GM18508 (cell line): Measurements from ENCODE around the gene PYGB.

Experiments
- ATAC-seq: cut with Tn5 transposase; IDR thresholded peaks from one replicate; pipeline ENCODE4 v1.9.1; 2021; ENCODE audit warnings: moderate number of reproducible peaks; ENCODE audit not compliant: insufficient read depth, unreplicated experiment

Gene PYGB

DNA sequence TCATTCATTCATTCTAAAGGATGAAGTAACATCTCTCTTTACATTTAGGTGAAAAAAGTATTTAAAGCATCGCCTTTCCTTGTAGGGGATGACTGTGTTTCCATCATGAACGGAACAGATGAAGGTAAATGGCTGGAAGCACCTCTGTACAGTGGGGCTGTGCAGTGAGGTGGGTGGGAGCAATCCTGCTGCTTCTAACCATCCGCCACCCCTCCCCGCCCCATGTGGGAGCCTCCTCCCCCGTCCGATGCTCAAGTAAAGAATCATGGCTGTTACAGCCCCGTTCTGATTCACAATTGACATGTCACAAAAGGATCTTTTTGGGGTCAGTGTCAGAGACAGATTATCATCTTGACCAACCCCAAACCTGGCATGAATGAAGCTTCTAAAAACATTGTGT is 33.1 kb upstream of the PYGB start:
- ATAC-seq, result no peak

DNA sequence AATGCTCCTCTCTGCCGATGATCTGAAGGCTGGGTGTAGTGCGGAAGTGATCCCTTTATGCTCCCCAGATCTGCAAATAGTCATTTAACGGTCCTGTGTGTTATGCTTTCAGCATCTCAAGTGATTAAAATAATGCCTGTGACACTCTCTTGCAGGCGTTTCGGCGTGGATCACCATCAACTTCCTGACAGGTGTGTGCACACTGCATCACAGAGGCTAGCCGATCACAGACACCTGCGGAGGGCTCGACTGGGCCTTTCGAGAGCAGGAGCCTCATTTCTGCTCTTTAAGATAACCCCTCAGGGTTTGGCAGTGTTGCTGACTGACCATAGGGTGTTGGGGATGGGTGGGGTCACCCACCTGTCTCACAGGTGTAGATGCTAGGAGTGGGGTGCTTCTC is 32.4 kb upstream of the PYGB start:
- no peak for ATAC-seq

DNA sequence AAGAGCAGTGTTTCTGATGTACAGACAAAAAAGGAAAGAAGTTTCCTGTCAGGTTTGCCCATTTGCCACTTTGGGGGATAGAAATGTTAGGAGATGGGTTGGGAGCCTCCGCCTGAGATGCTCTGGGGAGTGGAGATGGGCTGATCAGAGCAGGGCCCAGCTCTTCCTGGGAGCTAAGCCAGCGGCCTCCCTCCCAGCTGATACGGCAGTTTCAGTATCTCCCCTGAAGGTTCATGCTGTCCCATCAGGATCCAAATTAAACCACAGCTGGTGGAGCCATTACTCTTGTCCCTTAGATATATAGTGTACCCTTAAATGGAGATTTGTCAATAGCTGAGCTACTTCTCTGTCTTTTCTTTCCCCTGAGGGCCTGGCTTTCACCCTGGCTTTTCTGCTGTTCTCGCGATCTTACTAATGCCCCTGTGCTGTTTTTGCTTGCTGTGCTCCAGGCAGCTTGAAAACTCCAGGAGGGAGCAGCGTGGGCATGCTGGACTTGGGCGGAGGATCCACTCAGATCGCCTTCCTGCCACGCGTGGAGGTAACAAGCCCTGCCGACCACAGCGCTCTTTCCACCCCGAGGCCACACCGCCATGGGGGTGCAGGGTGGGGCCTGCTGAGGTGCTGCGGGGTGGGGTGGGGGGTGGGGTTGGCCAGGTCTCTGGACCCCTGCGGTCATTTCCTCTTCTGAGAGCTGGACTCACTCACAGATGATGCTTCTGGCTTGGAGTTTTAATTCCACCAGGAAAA is 31.5 kb upstream of the PYGB start:
- ATAC-seq, result no peak

- no peak for ATAC-seq
Measured at GRCh38 chr20:25217161-25218108, 30.4 kb upstream of the PYGB start.

- no peak for ATAC-seq
Measured at GRCh38 chr20:25218109-25218486, 29.8 kb upstream of the PYGB start.

- ATAC-seq, result no peak
Measured at GRCh38 chr20:25218492-25218891, 29.4 kb upstream of the PYGB start.

- ATAC-seq, result no peak
Measured at GRCh38 chr20:25219365-25219764, 28.5 kb upstream of the PYGB start.

GRCh38 chr20:25220021-25220730 is 27.7 kb upstream of the PYGB start:
- no peak for ATAC-seq

DNA sequence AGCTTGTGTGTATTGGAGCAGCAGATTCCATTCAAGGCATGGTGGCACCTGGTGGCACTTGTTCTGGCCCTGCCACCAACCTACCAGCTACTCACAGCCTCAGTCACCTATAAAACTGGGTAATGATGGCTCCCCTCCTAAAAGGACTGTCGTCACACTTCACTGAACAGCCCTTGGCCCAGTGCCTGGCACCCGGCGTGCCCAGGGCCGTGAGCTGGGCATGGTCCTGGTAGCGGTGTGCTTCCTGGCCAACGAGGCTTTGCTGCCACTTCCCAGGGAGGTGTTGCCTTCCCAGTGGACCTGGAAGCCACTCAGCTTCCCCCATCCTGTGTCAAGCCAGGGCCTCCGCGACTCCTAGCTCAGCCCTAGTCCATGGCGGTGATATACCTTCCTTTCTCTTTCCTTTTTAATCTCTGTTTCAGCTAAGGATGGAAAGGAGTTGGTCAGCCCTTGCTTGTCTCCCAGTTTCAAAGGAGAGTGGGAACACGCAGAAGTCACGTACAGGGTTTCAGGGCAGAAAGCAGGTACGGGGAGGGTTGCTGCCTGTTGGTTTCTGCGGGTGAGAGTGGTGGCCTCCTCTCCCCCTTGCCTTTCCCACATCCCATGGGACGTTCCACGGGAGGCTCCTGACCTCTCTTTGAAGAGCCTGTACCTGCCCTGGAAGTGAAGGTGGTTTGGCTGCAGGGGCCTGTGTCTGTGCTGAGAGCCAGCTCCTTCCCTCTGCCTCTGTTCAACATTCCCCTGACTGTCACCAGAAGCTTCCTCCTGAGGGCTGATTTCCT is 26.9 kb upstream of the PYGB start:
- ATAC-seq, result no peak

DNA sequence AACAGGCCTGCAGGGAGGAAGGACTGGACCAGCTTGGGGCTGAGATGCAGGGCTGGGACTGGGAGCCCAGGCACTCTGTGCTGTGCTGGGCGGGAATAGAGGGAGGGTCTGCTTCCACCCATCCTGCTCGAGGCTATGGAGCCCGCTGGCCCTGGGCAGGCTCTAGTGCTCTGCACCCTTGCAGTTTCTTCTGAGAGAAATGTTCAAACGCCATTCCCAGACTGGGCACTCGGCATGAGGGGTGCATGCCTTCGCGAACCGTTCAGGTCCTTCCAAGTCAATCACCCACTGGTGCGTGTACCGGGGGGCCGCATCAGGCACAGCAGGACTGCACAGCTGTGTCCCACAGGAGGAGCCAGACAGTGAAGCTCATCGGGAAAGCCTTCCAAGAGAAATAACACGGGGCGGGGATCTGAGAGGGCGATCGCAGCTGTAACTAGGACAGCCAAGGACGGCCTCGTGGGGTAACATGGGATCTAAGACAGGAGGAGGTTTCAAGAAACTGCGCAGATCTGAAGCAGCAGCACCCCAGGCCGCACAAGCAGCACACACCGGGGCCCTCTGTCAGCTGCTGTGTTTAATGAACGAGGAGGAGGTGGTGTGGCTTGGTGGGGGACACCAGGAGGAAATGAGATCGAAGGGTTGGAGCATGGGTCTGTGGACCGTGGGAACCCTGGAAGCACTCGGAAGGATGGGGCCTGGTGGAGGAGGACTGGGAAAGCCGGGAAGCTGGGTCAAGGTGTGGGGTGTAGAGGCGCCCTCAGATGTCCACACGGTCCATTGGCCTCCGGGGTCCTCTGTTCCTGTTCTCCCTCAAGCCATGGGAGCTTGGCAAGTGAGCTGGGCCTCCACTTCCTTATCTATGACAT is 26.1 kb upstream of the PYGB start:
- ATAC-seq, result no peak

- ATAC-seq, result no peak
Measured at GRCh38 chr20:25222461-25223178, 25.3 kb upstream of the PYGB start.

GRCh38 chr20:25223179-25223661 is 24.7 kb upstream of the PYGB start:
- ATAC-seq, result no peak

GRCh38 chr20:25223765-25224720 is 23.8 kb upstream of the PYGB start:
- no peak for ATAC-seq

GRCh38 chr20:25224941-25225340 is 22.9 kb upstream of the PYGB start:
- no peak for ATAC-seq

GRCh38 chr20:25225642-25226432 is 22.0 kb upstream of the PYGB start:
- ATAC-seq, result no peak

DNA sequence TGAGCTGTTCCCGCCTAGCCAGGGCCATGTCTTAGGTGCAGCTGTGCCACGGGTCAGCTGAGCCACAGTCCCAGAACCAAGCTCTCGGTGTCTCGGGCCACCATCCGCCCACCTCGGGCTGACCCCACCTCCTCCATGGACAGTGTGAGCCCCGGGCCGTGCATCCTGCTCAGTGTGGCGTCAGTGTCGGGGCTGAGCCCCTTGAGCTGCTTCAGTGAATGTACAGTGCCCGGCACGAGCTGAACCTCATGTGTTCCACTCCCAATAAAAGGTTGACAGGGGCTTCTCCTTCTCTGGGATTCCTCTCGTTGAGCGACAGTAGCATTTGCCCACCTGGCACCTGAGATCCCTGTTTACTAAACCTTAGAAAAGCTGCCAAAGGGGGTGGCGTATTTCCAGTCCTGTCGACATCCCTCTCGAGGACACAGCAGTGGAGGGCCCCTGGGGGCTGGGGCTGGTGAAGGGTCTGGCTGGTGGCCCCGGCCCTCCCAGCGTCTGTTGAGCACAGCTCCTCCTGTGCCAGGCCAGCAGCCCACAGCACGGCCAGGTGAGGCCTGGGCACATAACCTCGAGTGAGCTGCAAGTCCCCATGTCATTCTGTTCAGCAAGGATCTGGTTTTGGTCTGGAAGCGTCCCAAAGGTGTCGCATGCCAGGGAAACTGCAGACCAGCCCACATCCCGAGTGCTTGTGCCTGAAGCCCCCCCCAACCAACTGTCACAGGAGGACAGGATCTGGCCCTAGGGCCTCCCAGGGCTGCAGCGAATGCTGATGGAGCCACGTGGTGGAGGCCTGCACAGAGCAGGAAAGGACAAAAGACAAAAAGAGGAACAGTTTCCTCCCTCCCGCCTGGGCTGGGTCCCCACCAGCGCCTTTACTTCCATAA is 21.2 kb upstream of the PYGB start:
- no peak for ATAC-seq
